ENCODE data around the gene LINGO1.

DNA sequence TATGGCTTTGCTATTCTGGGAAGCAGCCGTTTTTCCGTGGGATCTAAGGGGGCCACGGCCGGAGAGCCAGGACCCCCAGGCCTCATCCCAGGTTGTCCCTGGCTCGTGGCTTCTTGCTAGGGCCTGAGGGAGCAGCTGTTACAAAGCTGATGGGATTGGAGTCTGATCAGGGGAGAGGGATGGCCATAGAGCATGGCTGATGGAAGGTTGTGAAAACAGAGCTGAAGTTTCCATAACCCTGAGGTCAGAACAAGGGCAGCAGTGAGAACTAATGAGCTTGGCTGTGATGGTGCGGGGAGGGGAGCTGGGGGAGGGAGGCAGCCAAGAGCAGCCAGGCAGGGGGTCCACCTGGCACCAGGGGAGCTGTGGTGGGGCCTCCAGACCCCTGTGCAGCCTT lies 63.0 kb downstream of the LINGO1 start:
- TF ChIP-seq, protein P1, sequence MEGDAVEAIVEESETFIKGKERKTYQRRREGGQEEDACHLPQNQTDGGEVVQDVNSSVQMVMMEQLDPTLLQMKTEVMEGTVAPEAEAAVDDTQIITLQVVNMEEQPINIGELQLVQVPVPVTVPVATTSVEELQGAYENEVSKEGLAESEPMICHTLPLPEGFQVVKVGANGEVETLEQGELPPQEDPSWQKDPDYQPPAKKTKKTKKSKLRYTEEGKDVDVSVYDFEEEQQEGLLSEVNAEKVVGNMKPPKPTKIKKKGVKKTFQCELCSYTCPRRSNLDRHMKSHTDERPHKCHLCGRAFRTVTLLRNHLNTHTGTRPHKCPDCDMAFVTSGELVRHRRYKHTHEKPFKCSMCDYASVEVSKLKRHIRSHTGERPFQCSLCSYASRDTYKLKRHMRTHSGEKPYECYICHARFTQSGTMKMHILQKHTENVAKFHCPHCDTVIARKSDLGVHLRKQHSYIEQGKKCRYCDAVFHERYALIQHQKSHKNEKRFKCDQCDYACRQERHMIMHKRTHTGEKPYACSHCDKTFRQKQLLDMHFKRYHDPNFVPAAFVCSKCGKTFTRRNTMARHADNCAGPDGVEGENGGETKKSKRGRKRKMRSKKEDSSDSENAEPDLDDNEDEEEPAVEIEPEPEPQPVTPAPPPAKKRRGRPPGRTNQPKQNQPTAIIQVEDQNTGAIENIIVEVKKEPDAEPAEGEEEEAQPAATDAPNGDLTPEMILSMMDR (IDR thresholded peaks at IDR 0.05; ENCODE audit: low read depth, low read length, missing input control): no peak
- no peak for TF ChIP-seq HNF4A (conservative IDR thresholded peaks at IDR 0.05)
- TF ChIP-seq JUND (IDR thresholded peaks at IDR 0.05): no peak

Data from liver (tissue), 3 donors.